Measurements from ENCODE around the gene NSFL1C.

- TF ChIP-seq, protein P1, sequence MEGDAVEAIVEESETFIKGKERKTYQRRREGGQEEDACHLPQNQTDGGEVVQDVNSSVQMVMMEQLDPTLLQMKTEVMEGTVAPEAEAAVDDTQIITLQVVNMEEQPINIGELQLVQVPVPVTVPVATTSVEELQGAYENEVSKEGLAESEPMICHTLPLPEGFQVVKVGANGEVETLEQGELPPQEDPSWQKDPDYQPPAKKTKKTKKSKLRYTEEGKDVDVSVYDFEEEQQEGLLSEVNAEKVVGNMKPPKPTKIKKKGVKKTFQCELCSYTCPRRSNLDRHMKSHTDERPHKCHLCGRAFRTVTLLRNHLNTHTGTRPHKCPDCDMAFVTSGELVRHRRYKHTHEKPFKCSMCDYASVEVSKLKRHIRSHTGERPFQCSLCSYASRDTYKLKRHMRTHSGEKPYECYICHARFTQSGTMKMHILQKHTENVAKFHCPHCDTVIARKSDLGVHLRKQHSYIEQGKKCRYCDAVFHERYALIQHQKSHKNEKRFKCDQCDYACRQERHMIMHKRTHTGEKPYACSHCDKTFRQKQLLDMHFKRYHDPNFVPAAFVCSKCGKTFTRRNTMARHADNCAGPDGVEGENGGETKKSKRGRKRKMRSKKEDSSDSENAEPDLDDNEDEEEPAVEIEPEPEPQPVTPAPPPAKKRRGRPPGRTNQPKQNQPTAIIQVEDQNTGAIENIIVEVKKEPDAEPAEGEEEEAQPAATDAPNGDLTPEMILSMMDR (IDR thresholded peaks at IDR 0.05) = no peak
- no peak for TF ChIP-seq POLR2AphosphoS5 (IDR thresholded peaks at IDR 0.05; ENCODE audit: low read depth, low read length)
- TF ChIP-seq YY1 (IDR thresholded peaks at IDR 0.05; ENCODE audit: low read depth) = no peak
- TF ChIP-seq, protein P2, sequence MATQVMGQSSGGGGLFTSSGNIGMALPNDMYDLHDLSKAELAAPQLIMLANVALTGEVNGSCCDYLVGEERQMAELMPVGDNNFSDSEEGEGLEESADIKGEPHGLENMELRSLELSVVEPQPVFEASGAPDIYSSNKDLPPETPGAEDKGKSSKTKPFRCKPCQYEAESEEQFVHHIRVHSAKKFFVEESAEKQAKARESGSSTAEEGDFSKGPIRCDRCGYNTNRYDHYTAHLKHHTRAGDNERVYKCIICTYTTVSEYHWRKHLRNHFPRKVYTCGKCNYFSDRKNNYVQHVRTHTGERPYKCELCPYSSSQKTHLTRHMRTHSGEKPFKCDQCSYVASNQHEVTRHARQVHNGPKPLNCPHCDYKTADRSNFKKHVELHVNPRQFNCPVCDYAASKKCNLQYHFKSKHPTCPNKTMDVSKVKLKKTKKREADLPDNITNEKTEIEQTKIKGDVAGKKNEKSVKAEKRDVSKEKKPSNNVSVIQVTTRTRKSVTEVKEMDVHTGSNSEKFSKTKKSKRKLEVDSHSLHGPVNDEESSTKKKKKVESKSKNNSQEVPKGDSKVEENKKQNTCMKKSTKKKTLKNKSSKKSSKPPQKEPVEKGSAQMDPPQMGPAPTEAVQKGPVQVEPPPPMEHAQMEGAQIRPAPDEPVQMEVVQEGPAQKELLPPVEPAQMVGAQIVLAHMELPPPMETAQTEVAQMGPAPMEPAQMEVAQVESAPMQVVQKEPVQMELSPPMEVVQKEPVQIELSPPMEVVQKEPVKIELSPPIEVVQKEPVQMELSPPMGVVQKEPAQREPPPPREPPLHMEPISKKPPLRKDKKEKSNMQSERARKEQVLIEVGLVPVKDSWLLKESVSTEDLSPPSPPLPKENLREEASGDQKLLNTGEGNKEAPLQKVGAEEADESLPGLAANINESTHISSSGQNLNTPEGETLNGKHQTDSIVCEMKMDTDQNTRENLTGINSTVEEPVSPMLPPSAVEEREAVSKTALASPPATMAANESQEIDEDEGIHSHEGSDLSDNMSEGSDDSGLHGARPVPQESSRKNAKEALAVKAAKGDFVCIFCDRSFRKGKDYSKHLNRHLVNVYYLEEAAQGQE (IDR thresholded peaks at IDR 0.05; ENCODE audit: low read depth, low read length) = no peak
- no peak for TF ChIP-seq RAD21 (IDR thresholded peaks at IDR 0.05; ENCODE audit: low read length)
- TF ChIP-seq, protein P3, sequence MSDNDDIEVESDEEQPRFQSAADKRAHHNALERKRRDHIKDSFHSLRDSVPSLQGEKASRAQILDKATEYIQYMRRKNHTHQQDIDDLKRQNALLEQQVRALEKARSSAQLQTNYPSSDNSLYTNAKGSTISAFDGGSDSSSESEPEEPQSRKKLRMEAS (IDR thresholded peaks at IDR 0.05; ENCODE audit: low read depth) = no peak
- TF ChIP-seq, protein P4, sequence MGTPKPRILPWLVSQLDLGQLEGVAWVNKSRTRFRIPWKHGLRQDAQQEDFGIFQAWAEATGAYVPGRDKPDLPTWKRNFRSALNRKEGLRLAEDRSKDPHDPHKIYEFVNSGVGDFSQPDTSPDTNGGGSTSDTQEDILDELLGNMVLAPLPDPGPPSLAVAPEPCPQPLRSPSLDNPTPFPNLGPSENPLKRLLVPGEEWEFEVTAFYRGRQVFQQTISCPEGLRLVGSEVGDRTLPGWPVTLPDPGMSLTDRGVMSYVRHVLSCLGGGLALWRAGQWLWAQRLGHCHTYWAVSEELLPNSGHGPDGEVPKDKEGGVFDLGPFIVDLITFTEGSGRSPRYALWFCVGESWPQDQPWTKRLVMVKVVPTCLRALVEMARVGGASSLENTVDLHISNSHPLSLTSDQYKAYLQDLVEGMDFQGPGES (IDR thresholded peaks at IDR 0.05; ENCODE audit: low read depth, low read length) = no peak
- TF ChIP-seq SMC3 (IDR thresholded peaks at IDR 0.05; ENCODE audit: low read depth, low read length) = no peak
- no peak for TF ChIP-seq TEAD4 (IDR thresholded peaks at IDR 0.05; ENCODE audit: borderline replicate concordance, insufficient read depth)
- no peak for TF ChIP-seq MXI1 (IDR thresholded peaks at IDR 0.05; ENCODE audit: low read depth, low read length)
- no peak for TF ChIP-seq USF1 (IDR thresholded peaks at IDR 0.05; ENCODE audit: borderline replicate concordance, low read depth)
- TF ChIP-seq EP300 (IDR thresholded peaks at IDR 0.05; ENCODE audit: borderline replicate concordance in 1 of 2, low read depth in 1 of 2, low read length in 1 of 2) = no peak
- no peak for TF ChIP-seq RCOR1 (IDR thresholded peaks at IDR 0.05; ENCODE audit: low read length)
- TF ChIP-seq GABPA (IDR thresholded peaks at IDR 0.05; ENCODE audit: low read depth) = no peak
Observed at GRCh38 chr20:1499528-1500420, 33.1 kb upstream of the NSFL1C start.
